NT2/D1 (cell line): ENCODE measurements around the gene PHC2.

ENCODE experiments used
- SUZ12 ChIP-seq: IDR thresholded peaks from 2 replicates; pipeline ENCODE4 v1.6.1; 2011; ENCODE audit not compliant: insufficient read length, insufficient read depth; ENCODE audit errors: extremely low read depth
- YY1 ChIP-seq: IDR thresholded peaks from 2 replicates; pipeline ENCODE4 v1.6.1; 2011; ENCODE audit not compliant: insufficient read length, insufficient read depth
- ZNF274 ChIP-seq: IDR thresholded peaks from 2 replicates; pipeline ENCODE4 v1.6.1; 2011; ENCODE audit warnings: mild to moderate bottlenecking, low read depth, low read length

- TF ChIP-seq SUZ12 (no peak), YY1 (no peak), ZNF274 (no peak)
Measured at GRCh38 chr1:33366762-33367484, 64.0 kb downstream of the PHC2 start.
